ENCODE results near the gene DTX1.

The DTX1 gene

DNA sequence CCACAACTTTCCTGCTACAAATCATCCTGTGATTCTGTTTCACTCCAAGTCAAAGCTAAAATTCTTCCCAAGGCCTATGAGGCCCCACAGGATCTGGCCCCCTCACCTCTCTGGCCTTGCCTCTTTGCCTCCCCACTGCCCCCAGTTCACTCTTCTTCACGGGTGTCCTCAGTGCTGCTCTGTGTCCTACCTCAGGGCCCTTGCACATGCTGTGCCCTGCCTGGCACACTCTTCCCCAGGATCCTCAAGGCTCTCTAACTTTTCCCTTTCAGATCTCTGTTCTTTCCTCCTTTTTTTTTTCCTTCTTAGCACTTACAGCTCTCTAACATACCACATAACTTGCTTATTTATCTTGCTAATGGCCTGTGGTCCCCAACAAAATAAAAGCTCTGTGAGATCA is 49.8 kb downstream of the DTX1 start:
- TF ChIP-seq, protein P1, sequence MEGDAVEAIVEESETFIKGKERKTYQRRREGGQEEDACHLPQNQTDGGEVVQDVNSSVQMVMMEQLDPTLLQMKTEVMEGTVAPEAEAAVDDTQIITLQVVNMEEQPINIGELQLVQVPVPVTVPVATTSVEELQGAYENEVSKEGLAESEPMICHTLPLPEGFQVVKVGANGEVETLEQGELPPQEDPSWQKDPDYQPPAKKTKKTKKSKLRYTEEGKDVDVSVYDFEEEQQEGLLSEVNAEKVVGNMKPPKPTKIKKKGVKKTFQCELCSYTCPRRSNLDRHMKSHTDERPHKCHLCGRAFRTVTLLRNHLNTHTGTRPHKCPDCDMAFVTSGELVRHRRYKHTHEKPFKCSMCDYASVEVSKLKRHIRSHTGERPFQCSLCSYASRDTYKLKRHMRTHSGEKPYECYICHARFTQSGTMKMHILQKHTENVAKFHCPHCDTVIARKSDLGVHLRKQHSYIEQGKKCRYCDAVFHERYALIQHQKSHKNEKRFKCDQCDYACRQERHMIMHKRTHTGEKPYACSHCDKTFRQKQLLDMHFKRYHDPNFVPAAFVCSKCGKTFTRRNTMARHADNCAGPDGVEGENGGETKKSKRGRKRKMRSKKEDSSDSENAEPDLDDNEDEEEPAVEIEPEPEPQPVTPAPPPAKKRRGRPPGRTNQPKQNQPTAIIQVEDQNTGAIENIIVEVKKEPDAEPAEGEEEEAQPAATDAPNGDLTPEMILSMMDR (IDR thresholded peaks at IDR 0.05; ENCODE audit: insufficient read depth, low read depth, low read length, missing control alignments), result no peak
- DNase-seq (ENCODE audit: low read depth), result no peak
- H3K4me3 ChIP-seq (ENCODE audit: low read length), result no peak overlapping the region

DNA sequence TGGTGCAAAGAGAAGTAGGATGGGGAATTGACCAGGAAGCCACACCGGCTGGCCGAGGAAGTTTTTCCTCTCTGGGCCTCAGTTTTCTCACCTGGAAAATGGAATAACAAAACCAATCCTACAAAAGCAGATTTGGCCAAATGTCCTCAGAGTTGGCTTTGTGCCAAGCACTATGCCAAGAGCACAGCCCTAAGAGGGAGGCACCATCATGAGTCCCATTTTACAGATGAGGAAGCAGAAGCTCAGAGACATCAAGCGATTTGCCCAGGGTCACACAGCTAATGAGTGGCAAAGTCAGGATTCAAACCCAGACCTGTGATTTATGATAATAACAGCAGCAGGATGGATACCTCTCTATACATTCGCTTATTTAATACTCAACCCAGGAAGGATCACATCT is 51.8 kb downstream of the DTX1 start:
- H3K4me3 ChIP-seq (ENCODE audit: low read length), result no peak overlapping the region
- TF ChIP-seq, protein P1 (IDR thresholded peaks at IDR 0.05; ENCODE audit: insufficient read depth, low read depth, low read length, missing control alignments), result no peak
- no peak for DNase-seq (ENCODE audit: low read depth)

DNA sequence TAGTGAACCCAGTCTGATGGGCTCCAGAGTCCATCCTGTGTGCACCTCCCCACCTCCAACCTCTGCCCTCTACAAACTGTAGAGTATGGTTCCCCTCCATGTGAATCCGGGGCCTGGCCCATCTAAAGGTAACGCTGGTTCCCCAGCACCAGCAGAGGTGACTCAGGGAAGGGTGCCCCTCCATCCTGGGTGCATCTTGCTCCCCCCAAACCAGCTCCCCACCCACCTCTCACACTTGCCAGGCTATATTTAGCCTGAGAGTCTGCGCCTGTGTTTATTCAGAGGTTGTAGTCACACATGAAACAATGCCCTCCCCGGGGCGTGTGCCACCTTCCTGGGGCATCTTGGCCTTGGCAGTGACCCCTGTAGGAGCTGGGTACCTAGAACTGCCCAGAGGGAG is 52.8 kb downstream of the DTX1 start:
- no peak for DNase-seq (ENCODE audit: low read depth)
- no peak overlapping the region for H3K4me3 ChIP-seq (ENCODE audit: low read length)
- TF ChIP-seq, protein P1 (IDR thresholded peaks at IDR 0.05; ENCODE audit: insufficient read depth, low read depth, low read length, missing control alignments), result no peak

DNA sequence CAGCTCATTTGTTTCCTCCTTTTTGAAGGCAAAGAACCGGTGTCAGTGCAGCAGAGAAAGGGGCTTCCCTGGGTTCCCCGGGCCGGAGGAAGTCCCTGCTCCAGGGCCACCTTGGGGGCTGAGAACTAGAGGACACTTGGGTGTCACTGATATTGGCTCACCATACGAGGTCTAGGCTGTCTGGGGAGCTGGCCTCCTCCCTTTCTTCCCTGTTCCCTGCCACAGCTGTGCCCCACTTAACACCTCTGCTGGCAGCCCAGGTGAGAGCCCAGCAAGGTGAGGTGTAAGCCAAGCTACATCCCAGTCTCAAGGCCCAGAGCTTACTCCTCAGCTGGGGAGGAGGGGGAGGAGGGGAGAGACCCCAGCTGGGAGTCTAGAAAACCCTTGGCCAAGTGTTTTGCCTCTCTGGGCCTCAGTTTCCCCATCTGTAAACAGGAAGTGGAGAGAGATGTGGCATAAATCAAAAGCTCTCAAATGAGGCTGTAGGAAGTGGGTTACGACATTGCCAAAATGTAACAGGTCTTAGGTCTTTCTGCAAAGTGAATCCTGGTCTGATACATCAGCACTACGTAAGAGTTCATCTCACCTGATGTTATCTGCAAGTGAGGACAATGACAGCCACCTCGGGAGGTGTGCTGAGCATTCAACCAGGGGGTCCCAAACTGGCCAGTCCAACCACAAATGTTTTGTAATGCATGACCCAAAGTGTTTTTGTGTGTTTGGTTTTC is 53.5 kb downstream of the DTX1 start:
- DNase-seq (ENCODE audit: low read depth), result no peak
- TF ChIP-seq, protein P1 (IDR thresholded peaks at IDR 0.05; ENCODE audit: insufficient read depth, low read depth, low read length, missing control alignments), result no peak
- no peak overlapping the region for H3K4me3 ChIP-seq (ENCODE audit: low read length)

DNA sequence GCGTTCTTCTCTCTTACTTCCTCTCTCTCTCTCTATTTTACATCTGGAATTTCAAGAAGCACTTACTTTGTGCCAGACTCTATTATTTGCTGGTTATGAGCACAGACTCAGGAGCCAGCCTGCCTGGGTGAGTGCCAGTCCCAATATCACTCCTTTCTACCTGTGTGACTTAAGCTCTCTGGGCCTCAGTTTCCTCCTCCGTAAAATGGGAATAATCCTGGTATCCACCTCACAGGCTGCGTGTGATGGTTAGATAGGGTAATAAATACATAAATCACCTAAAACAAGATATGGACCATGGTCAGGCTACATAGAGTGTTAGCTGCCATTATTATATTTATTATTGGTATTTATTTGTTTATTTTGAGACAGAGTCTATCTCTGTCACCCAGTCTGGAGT is 54.7 kb downstream of the DTX1 start:
- DNase-seq (ENCODE audit: low read depth), result no peak
- H3K4me3 ChIP-seq (ENCODE audit: low read length), result no peak overlapping the region
- TF ChIP-seq, protein P1 (IDR thresholded peaks at IDR 0.05; ENCODE audit: insufficient read depth, low read depth, low read length, missing control alignments), result no peak

DNA sequence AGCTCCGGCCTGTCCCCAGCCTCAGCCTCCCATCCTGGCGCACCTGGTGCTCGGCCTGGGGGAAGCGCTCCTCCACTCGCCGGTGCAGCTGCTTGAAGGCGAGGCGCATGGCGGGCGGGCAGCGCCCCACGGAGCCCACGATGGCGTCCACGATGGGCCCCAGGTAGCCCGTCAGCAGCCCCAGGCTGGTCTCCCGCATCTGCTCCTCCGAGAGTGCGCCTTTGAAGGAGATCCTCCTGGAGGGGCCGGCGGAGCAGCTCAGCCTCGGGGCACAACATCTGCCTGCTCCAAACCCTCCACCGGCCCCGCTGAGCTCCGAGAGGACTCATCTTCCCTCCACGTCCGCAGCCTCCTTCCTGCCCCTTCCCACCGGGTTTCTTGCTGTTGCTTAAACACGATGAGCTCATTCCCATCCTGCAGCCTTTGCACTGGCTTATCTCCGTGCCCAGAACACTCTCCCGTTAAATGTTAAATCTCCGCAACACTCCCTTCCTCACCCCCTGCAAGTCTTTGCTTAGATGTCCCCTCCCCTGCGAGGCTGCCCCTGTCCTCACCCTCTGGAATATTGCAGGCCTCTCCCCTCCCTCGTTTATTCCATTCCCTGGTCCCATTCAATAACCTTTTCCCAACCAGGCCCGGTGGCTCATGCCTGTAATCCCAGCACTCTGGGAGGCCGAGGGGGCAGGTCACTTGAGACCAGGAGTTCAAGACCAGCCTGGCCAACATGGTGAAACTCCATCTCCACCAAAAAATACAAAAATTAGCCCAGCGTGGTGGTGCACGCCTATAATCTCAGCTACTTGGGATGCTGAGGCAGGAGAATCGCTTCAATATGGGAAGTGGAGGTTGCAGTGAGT is 55.7 kb downstream of the DTX1 start:
- no peak overlapping the region for H3K4me3 ChIP-seq (ENCODE audit: low read length)
- TF ChIP-seq, protein P1 (IDR thresholded peaks at IDR 0.05; ENCODE audit: insufficient read depth, low read depth, low read length, missing control alignments), result no peak
- DNase-seq (ENCODE audit: low read depth), result no peak

All from epithelial cell of esophagus (primary cell).